GM21381 (cell line): ENCODE results near the gene DAO.
"Not testable (repeated sequence)": the region's sequence is repeated elsewhere in the genome, so short reads cannot be mapped to it uniquely, and the experiment has no call there.

Experiments used
- ATAC-seq: cut with Tn5 transposase; IDR thresholded peaks from one replicate; pipeline ENCODE4 v1.9.1; 2021; ENCODE audit warnings: mild to moderate bottlenecking, moderate library complexity; ENCODE audit not compliant: unreplicated experiment

The DAO gene

DNA sequence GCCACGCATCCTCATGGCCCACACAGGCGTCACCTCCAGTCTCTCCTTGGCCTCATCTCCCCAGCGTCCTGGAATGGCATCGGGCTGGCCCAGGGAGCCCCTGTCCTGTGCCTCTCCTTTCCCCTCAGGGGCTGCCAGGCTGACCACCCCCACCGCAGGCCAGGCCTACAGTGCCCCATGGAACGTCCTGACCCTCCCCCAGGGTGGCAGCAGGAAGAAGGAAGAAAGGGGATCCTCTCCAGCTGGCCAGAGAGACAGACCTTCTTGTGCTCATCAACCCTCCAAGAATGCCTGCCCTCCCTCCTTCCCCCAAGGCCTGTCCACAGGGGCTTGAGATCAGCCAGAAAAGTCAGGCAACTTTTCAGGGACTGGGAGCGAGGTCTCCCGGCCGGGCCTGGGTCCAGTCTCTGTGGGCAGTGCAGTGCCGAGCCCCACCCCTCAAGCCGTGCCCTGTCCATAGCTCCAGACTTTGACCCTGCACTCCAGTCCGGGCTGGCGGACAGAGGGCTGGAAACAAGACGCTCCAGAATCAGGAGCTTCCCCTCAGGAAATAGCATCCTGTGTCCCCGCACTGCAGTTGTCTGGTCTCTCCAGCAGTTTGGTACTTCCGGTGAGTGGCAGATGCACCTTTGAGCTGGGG is at the start of gene DAO:
TSS of gene DAO (plus strand) at position 478 of the 640 bp plus-strand sequence. CDS start 4,915 bp downstream, outside the sequence.
- ATAC-seq = no peak

DNA sequence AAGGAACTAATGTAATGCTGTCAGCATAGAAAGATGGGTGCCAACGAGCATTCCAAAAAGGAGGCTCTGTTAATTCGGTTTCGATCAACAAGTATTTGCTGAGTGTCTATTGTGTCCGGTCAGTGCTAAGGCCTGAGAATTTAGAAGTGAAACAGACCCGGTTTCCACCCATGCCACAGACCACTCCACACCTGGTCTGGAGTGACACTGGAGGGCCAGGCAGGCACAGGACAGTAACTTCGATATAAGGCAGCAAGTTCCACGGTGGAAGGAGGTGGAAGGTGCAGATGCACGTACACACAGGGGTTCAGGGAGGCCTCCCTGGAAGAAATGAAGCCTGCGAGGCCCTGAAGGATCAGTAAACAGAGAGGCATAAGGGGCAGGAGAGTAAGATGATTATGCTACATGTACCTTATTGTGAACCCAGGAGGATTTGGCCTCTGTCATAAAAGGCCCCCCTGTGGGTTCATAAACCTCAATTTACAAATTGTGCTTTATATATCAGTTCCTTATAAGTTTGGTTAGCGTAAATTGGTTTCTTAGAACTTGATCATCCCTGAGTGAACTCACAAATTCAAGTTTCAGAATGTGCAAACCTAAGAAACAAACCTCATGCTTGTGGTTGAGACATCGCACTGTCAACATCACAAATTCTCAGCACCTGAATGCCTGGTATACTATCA is 48.4 kb upstream of the DAO start:
- peak; percentile 71 for ATAC-seq

DNA sequence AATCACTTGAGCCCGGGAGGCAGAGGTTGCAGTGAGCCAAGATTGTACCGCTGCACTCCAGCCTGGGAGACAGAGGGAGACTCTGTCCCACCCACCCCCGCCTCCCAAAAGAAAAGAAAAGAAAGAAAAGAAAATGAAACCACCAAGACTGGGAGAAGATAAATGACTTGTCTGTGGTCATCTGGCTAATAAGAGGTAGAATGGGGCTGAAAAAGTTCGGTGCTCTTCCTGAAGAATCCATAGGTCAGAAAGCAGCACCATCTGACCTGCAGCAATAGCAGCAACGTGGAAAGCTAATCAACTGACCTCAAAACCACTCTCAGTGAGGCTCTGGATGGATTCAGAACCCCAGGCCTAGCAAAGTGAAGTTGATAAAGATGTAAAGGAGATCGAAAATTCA is 47.7 kb upstream of the DAO start:
- no peak for ATAC-seq

DNA sequence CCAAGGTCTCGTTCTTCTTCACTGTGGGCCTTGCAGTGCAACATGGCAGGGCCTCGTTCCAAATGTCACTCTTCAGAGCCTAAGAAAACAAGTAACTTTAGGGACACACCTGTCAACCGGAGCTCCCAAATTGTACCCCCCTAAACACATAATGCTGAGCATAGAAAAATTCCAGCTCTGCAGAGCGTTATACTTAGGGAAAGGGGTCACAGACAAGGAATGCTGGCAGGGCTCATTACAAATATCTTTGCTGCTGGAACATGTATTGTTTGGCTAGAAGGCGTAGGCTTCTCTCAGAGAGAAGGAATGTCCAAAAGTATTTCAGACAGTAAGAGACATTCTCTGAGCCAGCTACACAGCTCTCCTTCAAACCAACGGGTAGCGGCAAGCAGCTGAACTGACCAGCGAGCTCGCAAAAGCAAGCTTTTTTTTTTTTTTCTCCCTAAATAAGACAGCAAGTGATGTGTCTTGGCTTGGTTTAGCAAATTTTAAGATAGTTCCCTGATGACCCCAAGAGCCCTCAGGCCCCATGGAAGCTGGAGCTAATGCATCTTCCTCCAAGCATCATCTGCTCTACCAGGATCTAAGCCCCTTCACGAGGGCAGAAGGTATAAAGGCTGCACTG is 47.0 kb upstream of the DAO start:
- ATAC-seq = no peak

- no peak for ATAC-seq
These were observed 46.5 kb upstream of the DAO start for GRCh38 chr12:108833355-108833733.

- ATAC-seq = no peak
These were observed 46.0 kb upstream of the DAO start for GRCh38 chr12:108833757-108834472.

DNA sequence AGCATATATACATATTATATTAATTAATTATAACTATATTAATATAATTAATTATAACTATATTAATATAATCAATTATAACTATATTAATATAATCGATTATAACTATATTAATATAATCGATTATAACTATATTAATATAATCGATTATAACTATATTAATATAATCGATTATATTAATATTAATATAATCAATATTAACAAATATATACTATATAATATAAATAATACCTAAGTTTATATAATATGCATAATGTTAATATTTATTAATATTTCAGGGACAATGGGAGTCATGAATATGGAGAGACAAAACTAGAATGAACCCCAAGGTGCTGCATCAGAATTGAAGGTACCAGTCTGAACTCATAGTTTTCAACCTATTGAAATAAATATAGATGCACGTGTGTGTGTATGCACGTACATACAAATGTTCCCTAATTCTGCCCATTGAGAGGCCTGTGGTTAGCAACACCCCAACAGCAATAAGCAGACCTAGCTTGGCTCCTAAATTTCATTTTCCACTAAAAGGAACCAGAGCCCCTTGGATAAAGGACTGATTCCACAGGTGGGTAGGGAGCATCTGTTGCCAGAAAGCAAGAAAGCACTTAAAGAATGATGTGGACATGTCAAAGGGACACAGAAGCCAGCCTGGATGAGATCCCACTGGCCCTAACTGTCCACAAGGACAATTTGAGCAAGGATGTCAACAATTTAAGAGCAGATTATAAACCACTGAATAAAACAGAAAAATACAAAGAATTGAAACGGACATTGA is 43.8 kb upstream of the DAO start:
- ATAC-seq = no peak

GRCh38 chr12:108837239-108837638 is 42.7 kb upstream of the DAO start:
- ATAC-seq = no peak

- no peak for ATAC-seq
These were observed 42.2 kb upstream of the DAO start for GRCh38 chr12:108837680-108838079.

- ATAC-seq = peak; percentile 95
These were observed 41.5 kb upstream of the DAO start for GRCh38 chr12:108838194-108839017.

GRCh38 chr12:108839018-108839889 is 40.6 kb upstream of the DAO start:
- no peak for ATAC-seq

GRCh38 chr12:108839890-108840230 is 40.0 kb upstream of the DAO start:
- ATAC-seq = no peak

DNA sequence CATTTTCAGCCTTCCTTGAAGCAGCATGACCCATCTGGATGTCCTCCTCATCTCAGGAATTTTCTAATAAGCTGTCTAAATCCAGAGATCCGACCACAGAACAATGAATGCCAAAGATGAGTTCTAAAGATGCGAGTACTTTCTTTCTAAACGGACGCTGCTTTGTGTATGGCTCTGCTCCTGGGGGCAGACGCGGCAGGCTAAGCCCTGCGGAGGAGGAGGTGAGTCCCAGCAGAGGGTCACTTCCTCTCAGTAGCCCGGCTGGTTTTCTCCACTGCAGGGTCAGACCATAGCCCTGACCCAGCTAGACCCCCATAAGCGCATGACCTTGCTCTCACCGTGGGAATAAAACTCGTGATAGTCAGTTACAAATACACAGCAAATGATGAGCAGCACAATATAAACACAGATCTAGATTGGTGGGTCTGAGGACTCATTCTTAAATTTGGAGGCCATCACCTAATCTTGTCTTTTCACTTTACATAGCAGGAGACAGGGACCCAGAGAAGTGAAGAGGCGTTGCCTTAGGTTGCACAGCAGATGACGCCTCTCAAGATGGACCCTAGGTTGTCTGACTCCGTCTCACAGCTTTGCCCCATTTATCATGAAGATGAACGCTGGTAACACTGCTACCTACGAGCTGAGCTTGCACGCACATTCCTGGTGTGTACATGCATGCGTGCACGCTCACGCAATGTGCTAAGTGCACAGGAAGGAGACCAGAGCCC is 39.1 kb upstream of the DAO start:
- no peak for ATAC-seq

- ATAC-seq = not testable (repeated sequence)
These were observed 38.1 kb upstream of the DAO start for GRCh38 chr12:108841825-108842224.

DNA sequence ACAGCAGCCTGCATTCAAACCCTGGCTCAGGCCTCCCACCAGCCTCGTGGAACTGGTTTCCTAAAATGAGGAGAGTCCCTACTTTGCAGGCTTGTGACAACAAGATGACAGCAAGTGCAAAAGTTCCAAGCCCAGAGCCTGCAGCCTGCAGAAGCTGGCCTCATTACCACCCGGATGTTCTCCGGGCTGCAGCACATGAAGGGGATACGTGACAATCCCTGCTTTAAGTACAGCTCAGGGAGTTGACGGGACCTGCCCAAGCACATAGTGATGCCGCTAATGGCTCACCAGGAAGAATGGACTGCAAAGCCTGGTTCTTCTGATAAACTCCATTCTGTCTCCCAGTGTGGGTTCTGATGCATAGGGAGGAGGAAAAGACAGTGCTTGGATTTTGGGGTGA is 37.5 kb upstream of the DAO start:
- no peak for ATAC-seq

DNA sequence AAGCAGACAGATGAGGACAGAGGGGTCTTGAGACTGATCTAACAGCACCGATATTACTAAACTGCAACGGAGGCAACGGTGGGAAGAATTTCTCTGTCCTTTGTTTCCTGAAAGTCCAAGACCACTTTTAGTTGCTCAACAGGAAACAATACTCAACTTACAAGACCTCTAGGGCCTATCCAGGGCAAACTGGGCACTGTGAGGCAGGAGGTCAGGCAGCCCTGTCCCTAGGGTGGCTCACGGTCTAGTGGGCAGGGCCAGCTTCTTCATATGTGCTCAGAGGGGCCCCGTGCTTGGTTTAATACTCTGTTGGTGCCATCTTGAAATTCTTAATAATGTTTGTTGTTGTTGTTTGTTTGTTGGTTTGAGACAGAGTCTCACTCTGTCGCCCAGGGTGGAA is 36.7 kb upstream of the DAO start:
- no peak for ATAC-seq

DNA sequence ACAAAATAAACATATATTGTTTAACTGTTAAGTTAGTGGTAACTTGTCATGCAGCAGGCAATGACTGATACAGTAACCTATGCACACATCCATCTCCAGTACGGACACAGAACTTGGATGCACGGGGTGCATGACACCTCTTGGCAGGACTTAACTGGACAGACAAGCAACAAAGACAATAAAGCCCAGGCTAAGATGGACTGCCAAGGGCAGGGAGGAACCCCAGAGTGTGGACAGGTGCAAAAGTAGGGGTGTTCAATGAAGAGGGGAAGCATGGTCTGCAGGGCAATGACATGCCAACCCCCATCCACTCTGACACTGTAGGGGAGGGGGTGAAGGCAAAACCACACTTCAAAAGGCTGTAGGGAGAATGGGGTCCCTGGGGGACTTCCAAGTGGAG is 34.2 kb upstream of the DAO start:
- ATAC-seq = no peak

GRCh38 chr12:108846290-108846701 is 33.6 kb upstream of the DAO start:
- ATAC-seq = no peak

- ATAC-seq = no peak
These were observed 32.2 kb upstream of the DAO start for GRCh38 chr12:108847705-108848104.
